Femur (tissue), 1 donor: ENCODE measurements around the gene UGDH.
A peak's percentile ranks its signal among the peaks of the same experiment; 100 is the strongest.
"Not testable (repeated sequence)": the region's sequence is repeated elsewhere in the genome, so short reads cannot be mapped to it uniquely, and the experiment has no call there.

Experiments
- DNase-seq: peaks from one replicate; pipeline ENCODE4 v3.0.0-alpha.2; 2017

UGDH gene

DNA sequence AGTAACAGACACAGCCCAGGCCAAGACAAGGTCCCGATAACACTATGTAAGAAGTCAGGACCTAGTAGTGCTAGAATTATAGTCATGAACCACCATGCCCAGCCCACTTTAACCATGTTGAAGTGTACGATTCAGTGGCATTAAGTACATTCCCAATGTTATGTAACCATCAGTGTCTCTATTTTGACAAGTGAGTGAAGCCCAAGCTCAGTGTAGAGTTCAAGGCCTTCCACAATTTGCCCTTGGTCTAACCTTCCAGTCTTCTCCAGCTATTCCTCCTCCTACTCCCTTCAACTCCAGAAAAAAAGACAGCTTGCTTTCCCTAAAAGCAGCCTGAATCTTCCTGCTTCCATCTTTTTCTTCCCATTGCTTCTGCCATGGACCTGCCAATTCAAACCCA lies 36.9 kb downstream of the UGDH start:
- DNase-seq: no peak

DNA sequence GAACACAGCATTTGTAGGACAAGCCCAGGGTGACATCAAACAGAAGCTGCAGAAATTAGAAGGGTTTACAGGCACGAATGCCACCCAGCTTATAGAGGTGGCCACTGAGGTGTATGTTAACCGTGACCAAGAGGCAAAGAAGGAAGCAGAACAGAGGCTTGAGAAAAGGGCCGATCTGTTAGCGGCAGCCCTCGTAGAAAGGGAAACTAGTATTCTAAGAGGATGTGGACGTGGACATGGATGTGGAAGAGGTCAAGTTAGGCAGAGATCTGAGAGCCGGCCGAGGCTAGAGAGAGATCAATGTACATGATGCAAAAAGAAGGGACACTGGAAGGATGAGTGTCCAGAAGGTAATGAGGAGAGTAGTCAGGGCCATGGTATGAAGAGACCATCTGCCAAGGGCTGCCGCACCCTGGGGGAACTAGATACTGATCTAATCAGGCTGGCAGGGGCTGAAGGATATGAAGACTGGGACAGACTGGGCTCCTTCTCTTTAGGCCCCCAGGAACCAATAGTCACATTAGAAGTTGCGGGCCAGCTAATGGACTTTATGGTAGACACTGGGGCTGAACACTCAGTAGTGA lies 40.9 kb downstream of the UGDH start:
- DNase-seq: no peak

DNA sequence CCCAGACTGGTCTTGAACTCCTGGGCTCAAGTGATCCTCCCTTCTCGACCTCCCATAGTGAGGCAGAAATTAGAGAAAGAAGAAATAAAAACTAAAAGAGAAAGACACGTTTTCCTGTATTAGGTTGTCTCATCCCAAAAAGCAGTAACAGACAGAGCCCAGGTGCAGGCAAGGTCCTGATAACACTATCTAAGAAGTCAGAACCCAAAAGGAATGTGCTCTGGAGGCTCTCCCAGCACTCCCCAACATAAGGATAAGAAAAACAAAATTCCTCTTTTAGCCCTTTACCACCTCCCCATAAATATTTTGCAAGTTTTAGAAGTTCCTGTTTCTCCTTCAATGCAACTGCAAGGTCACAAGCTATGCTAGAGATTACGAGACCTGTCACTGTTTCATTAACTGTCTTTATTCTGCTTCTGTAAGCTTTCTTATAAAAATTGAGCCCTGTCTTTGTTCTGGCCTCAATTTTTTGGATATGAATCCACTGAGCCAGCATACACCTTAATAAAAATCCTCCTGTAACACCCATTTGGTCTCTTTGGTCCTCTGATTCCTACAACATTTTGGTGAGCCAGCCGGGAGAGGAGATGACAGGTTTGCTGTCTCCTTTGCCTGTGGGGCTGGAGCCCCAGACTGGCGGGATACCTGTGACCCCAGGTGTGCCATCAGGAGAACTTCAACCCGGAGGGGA lies 42.5 kb downstream of the UGDH start:
- DNase-seq: no peak

DNA sequence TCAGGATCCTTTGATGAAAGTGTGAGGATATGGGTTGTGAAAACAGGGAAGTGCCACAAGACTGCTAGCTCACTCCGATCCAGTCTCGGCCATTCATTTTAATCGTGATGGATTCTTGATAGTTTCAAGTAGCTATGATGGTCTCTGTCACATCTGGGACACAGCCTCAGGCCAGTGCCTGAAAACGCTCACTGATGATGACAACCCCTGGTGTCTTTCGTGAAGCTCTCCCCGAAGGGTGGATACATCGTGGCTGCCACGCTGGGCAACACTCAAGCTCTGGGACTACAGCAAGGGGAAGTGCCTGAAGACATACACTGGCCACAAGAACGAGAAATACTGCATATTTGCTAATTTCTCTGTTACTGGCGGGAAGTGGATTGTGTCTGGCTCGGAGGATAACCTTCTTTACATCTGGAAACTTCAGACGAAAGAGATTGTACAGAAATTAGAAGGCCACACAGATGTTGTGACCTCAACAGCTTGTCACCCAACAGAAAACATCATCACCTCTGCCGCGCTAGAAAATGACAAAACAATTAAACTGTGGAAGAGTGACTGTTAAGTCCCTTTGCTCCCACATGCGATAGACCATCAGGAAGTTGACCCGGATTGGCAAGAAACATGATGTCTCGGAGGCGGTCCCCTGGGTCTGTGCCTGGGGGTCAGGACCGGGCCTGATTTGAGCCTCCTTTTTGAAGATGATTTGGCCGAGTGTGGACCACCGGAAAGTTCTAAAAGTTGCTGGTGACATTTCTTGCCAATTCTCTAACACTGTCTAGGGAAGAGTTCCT lies 46.1 kb downstream of the UGDH start:
- no peak for DNase-seq

DNA sequence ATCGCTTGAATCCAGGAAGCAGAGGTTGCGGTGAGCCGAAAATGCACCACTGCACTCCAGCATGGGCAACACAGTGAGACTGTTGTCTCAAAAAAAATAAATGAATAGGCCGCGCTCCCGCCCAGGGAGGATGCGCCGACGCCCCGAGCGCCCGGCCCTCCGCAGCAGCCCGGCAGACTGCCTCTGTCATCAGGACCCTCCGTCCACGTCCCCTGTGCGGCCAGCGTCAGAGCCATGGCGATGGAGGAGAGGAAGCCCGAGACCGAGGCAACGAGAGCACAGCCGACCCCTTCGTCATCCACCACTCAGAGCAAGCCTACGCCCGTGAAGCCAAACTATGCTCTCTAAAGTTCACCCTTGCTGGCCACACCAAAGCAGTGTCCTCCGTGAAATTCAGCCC lies 47.0 kb downstream of the UGDH start:
- DNase-seq: no peak

DNA sequence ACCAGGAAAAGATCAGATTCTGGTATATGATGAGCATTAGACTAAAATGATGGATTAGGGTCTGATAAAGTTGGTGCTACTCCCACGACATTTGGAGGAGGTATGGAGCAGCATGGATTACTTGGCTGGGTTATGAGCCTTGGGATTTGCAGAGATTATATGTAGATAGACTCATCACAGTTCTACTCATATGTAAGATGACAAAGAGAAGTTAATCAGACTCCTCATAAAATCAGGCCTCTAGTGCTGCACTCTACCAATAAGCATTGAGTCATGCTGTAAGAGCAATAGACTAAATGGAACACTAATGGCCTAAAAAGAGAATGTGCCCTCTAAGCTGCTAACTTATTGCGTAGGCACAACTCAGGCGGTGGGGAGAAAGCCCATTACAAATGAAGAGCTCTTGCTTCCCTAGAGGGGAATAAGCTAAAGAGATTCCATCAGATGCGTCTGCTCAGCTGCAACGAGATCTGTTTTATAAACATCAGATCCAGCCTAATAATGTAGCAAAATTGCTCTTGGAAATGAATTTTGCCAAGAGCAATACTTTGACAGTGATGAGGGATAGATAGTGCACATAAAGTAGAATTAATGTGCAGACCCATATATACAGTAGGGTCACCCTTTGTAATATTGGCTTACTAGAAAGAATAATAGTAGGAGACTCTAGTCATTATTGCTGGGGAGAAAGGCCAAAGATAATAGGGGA lies 50.9 kb downstream of the UGDH start:
- DNase-seq: no peak

DNA sequence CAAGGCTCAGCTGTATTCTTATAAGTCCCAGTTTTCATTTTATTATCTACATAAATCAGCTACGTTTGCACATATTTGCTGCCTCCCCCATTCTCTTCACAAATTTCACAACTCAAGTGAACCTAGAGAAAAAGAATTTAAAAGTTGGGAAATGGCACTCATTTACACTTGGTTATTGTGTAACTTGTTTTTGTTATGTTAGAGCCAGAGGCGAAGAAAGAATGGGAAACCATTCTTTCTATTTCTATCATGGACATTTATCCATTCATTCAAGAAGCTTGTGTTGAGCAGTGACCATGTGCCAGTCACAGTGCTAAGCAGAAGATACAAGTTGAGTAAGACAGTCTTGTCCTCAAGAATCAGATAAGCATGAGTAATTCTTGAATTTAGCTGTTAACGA lies 54.8 kb downstream of the UGDH start:
- no peak for DNase-seq

DNA sequence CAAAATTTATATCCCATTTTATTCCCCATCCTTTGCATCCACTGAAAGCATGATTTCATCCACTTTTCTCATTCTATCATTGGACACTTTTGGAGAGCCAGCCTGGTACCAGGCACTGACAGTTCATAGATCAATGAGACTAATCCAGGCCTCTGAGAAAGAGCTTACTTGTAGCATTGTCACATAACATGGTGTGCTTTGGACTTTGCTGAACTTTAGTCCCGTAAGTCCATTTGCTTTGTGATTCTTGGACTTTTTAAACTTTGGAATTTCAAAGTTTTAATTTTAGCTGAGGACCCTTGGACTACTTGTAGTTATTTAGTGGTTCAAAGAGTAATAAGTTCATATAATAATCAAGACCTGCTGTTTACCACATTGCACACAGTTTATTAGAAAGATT lies 56.8 kb downstream of the UGDH start:
- DNase-seq: no peak

DNA sequence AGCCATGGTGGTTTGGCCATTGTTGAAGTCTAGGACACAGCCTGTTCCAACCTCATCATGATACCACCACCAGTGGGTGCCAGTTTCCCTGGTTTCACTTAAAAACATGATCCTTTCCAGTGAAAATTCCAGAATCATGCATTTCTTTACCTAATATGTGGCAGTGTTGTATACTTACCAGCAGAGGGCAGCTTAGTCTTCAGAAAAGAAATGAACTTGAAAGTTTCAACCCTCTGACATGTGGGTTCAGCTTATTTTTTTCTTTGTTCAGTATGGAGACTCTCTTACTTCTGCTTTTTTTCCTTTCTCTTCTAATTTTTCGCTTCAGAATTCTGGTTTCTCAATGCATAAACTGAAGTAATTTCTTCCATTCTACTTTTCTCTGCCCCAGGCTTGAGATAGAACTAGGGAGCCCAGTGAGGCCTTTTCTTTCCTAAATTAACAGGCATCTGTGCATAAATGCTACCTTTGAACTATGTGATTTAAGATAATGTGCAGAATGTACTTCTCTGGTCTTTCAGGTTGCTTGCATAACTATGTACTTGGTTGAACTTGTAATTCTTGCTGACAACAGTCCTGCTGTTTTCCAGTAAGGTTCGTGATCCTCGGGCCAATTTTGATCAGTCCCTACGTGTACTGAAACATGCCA lies 57.7 kb downstream of the UGDH start:
- DNase-seq: peak; percentile 61

DNA sequence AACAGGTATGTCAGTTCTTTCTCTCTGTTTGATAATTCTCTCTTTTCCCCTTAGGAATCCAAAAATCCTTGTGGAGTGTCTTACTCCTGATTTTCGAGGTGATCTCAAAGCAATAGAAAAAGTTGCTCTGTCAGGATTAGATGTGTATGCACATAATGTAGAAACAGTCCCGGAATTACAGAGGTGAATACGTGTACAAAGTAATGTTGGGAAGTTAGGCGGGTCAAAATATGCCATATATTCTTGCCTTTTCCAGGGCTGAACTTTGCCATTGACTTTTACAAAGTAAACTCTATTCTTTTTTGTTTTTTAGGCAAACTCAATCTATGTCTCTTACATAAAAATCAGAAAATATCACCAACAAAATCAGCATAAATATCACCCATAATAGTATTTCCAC lies 59.8 kb downstream of the UGDH start:
- no peak for DNase-seq

DNA sequence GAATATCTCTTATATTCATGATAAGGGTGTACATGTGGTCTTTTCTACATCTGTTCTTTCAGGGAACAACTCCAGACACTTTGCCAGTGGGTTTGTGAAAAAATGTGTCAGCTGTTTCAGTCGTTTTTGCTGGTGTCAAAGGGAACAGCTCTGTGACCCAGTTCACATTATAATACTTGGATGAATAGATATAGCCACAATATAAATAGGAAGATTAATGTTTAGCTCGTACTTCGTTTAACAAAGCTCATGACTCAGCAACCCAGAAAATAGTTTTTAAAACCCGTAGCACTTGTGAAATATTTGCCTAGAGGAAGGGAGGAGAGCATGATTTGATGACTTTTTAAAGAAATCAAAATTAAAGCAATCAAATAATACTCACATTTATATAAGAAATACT lies 60.5 kb downstream of the UGDH start:
- no peak for DNase-seq

DNA sequence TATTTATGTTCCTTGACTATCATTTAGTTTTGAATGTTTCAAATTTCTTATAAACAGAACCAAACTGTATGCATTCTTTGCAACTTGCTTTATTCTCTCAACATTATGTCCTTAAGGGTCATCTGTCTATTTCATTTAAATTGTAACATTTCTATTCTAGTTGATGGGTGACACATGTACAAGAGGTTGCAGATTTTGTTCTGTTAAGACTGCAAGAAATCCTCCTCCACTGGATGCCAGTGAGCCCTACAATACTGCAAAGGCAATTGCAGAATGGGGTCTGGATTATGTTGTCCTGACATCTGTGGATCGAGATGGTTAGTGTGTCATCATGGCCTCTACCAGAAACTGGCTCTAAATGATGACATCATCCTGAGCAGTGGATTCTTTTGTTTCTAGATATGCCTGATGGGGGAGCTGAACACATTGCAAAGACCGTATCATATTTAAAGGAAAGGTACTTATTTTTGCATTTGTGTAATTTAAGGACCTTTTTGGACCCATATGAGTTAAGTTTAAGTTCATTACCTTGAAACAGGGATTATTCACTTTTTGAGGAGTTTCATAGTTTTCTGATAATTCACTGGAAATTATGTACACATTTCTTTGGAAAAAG lies 62.2 kb downstream of the UGDH start:
- no peak for DNase-seq

DNA sequence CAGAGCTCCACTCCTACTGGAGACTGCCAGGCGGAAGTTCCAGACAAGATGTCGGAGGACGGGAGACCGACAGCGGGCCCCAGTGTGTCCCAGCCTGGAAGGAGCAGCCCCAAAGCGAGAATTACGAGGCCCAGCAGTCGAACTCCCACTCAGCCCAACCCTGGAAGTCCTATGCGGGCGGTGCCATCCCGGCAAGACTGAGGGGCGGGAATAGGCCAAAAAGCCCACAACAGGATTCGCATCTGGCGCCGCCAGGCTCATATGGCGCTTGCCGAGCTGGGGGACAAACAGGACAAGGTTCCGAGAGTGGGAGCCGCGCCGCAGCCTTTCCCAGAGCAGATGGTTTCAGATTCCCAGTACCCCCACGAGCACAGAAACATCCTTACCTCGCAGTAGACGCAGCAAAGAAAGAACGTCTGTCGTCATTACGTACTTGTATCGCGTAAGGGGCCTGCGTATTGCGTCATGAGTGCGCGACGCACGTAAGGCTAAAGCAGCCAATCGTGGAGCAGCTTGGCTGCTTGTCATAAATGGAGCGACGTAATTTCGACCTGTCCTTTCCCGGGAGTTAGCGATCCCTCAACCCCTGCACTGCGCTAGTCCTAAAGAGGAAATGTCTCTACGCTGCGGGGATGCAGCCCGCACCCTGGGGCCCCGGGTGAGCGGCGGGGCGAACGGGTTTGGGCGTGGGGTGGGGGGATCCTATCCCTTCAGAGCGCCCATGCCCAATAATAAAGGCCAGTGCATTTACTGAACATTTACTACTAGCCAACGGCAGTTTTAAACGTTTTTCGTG lies 68.5 kb downstream of the UGDH start, which contains the start of the genes LIAS and RPL9:
TSS of gene LIAS (plus strand) at position 552 of the 796 bp plus-strand sequence. CDS start at position 614, 62 bp downstream.
TSS of gene RPL9 (minus strand) at position 418 of the 796 bp plus-strand sequence. CDS start 483 bp downstream, outside the sequence.
- DNase-seq: peak; percentile 98

DNA sequence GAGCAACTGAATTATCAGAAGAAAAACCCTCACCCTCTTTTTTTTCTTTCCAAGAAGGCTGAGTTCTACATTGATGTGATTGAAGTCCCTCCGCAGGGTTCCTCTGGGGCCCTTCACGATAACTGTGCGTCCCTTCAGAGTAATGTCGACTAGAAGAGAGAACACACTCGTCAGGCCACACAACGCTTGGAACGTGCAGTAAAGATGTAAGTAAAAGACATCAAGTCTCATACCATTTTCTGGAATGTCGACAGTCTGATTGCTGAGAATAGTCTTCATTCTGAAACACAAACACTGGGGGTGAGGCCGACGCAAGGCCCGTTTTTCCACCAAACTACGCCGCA lies 69.1 kb downstream of the UGDH start:
- not testable (repeated sequence) for DNase-seq

DNA sequence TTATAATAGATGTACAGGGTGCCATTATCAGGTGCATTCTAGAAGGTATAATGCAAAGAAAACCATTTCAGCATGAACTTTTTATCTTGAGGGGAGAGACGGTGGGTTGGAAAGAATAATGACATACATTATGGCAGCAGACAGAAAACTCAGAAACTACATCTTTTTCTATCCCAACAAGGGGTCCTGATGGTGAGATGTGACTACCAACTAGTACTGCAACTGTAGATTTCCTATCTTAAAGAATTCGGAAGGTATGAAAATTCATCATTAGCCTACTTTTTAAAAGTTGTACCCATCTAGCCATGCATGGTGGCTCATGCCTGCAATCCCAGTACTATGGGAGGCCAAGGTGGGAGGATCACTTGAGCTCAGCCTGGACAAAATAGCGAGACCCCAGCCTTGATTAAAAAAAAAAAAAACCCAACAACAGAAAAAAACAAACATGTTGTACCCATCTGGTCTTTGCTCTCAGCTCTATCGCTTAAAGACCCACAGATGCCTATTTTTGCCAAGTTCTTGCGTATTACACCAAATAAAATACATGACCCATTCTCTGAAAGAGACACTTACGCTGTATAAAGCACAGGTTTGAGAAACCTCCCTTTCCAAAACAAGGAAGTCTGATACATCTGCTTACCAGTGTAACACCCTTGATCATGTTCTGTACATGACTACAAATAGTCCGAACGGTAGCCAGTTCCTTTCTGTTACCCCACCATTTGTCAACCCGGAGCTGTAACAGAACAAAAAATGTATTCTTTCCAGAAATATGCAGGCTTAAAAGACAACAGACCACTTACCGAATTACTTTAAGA lies 70.1 kb downstream of the UGDH start:
- DNase-seq: no peak

DNA sequence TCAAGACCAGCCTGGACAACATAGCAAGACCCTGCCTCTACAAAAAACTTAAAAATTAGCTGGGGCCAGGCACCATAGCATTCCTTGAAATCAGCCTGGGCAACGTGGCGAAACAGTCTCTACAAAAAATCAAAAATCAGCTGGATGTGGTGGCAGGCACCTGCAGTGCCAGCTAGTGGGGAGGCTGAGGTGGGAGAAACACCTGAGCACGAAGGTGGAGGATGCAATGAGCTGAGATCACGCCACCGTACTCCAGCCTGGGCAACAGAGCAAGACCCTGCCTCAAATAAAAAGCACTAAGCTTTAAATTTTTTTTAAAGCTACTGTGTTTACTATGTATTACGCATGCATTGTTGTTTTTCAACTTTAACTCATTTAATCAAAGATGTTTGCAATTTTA lies 71.8 kb downstream of the UGDH start:
- DNase-seq: no peak

DNA sequence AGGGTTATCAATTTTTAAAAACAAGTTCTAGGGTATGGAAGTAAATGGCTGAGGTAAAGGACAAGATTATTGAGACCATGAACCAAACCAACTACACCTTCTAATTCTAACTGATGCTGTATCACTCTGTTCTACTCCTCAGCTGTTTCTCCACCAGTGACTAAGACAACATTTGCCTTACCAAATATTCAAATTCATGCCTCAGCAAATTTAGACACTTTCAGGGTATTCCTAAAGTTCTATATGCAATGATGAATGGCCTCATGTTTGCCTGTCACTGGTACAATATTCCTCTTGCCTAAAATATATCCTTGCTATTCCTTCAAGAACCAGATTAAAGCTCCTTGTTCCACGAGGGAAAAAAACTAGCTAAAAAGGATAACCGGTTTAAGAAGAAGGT lies 73.5 kb downstream of the UGDH start:
- DNase-seq: no peak

DNA sequence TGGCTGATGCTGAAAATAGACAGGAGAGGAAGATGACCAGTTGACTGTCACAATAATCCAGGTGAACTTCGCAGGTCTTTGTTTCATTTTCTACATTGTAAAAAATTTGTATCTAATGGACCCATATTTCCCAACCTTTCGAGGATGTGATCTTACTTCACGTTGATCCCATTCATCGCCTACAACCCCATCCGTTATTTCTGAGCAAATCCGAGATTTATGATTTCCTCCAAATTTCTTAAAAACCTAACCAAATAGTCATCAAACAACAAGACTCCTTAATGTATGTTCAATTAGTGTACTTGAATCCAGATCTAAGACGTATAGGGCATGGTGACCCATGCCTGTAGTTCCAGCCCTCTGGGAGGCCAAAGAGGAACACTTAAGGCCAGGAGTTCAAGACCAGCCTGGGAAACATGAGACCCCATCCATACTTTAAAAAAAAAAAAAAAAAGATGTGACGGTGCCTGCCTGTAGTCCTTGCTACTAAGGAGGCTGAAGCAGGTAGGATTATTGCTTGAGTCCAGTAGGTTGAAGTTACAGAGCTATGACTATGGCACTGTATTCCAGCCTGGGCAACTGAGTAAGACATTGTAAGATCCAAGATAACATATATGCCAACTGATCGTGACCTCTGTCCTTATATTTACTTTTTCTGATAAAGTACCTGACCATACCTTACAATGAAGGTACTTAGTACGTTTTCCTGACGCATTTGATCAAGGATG lies 74.2 kb downstream of the UGDH start:
- DNase-seq: no peak

DNA sequence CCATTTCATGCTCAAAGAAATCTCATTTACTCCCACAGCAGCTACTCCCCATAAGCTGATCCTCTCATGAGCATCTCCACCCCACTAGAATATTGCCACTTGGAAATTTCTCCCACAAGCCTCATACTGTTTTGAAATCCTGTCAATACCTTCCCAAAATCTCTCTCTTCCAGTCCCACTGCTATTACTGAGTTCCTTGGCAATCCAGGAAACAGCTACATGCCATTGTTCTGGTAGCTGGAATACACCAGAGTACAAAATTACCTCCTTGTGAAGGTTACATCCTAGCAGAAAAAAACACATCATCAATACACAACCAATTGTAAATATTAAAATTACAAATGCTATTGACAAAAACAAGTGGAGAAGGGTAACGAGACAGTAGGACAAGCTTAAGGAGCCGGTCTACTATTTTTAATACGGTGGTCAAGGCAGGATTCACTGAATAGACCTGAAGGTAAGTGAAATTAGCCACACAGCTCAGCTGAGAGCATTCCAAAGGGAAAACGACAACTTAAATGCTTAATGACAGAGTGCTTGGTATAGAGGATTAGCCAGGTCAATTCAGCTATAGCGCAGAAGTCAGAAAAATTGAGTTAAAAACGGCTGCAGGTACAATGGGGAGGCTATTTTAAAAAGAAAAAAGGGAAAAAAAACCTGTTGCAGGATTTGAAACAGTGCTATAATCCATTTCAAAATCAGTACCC lies 74.9 kb downstream of the UGDH start:
- no peak for DNase-seq
